Suprapubic skin (tissue), 3 donors: ENCODE measurements around the gene USF2.

Source experiments
- CTCF ChIP-seq, 2 donors: fragments of 200-600 bp in 1 of 2; fragments of 450-650 bp in 1 of 2; sonication (generic) in 1 of 2; IDR thresholded peaks; one replicate each; pipeline ENCODE4 v1.5.1; 2016 to 2019; ENCODE audit warnings: antibody characterized with exemption in 2 of 2, mild to moderate bottlenecking in 1 of 2, moderate library complexity in 1 of 2
- POLR2A ChIP-seq, 2 donors: fragments of 450-650 bp; IDR thresholded peaks; one replicate each; pipeline ENCODE4 v1.6.1; 2017; ENCODE audit warnings: antibody characterized with exemption in 2 of 2, mild to moderate bottlenecking in 2 of 2, moderate library complexity in 2 of 2

GRCh38 chr19:35253316-35254286 lies 15.2 kb upstream of the USF2 start:
- TF ChIP-seq POLR2A (IDR thresholded peaks at IDR 0.05) (no peak), CTCF (IDR thresholded peaks at IDR 0.05) (no peak)
